Stimulated activated naive CD8-positive, alpha-beta T cell treated with anti-CD3 and anti-CD28 coated beads, Interleukin-15, Interleukin-2, amounts not matched to agents 100 U/mL and 50 U/mL, for 24 hours (primary cell): Measurements from ENCODE around the gene CPNE1.

Experiments
- ATAC-seq: fragments of 150-1000 bp; cut with Tn5 transposase; one replicate; pipeline ENCODE4 v1.10.0; 2021
- DNase-seq: peaks from one replicate; pipeline ENCODE4 v3.0.0; 2021

Gene CPNE1

GRCh38 chr20:35598899-35599775 lies 65.6 kb downstream of the CPNE1 start:
- DNase-seq (no peak), ATAC-seq (no peak)

GRCh38 chr20:35598476-35598875 lies 66.2 kb downstream of the CPNE1 start:
- ATAC-seq (no peak), DNase-seq (no peak)

GRCh38 chr20:35597186-35597585 lies 67.5 kb downstream of the CPNE1 start:
- DNase-seq (no peak), ATAC-seq (no peak)

GRCh38 chr20:35595901-35596300 lies 68.8 kb downstream of the CPNE1 start:
- no peak for ATAC-seq
- no peak for DNase-seq

- ATAC-seq (no peak), DNase-seq (no peak)
Observed at GRCh38 chr20:35595456-35595855, 69.2 kb downstream of the CPNE1 start.

GRCh38 chr20:35592339-35592974 lies 72.2 kb downstream of the CPNE1 start:
- ATAC-seq (no peak), DNase-seq (no peak)

- DNase-seq = no peak
Observed at GRCh38 chr20:35588397-35588796, 76.3 kb downstream of the CPNE1 start.

GRCh38 chr20:35587436-35587835 lies 77.3 kb downstream of the CPNE1 start:
- DNase-seq = no peak

More at GRCh38 chr20:35588397-35588796, 76.3 kb downstream of the CPNE1 start:
- ATAC-seq = no peak

GRCh38 chr20:35586751-35587425 lies 77.8 kb downstream of the CPNE1 start:
- ATAC-seq = no peak
- DNase-seq = no peak

More at GRCh38 chr20:35587436-35587835, 77.3 kb downstream of the CPNE1 start:
- no peak for ATAC-seq

- ATAC-seq = peak; percentile 26
- no peak for DNase-seq
Observed at GRCh38 chr20:35583636-35584560, 80.8 kb downstream of the CPNE1 start.

GRCh38 chr20:35582741-35583404 lies 81.8 kb downstream of the CPNE1 start:
- DNase-seq (no peak), ATAC-seq (no peak)

GRCh38 chr20:35582131-35582530 lies 82.6 kb downstream of the CPNE1 start:
- no peak for ATAC-seq

GRCh38 chr20:35579196-35579595 lies 85.5 kb downstream of the CPNE1 start:
- ATAC-seq = no peak
- DNase-seq = no peak

More at GRCh38 chr20:35582131-35582530, 82.6 kb downstream of the CPNE1 start:
- no peak for DNase-seq

- no peak for DNase-seq
- no peak for ATAC-seq
Observed at GRCh38 chr20:35578469-35578868, 86.2 kb downstream of the CPNE1 start.

GRCh38 chr20:35576816-35577215 lies 87.9 kb downstream of the CPNE1 start:
- no peak for ATAC-seq
- DNase-seq = no peak
